GM19328 (cell line): Measurements from ENCODE around the gene DNAH8.

Experiments used
- ATAC-seq: cut with Tn5 transposase; IDR thresholded peaks from one replicate; pipeline ENCODE4 v1.9.1; 2021; ENCODE audit warnings: mild to moderate bottlenecking, moderate library complexity; ENCODE audit not compliant: unreplicated experiment

The DNAH8 gene

GRCh38 chr6:39047434-39048327 lies 332.6 kb downstream of the DNAH8 start:
- ATAC-seq, result no peak

GRCh38 chr6:39048481-39049399 lies 333.6 kb downstream of the DNAH8 start, which contains the start of gene GLP1R:
Gene GLP1R (plus strand): TSS chr6:39048781. CDS start chr6:39048841, 60 bp downstream.
- no peak for ATAC-seq

- no peak for ATAC-seq
Observed at GRCh38 chr6:39049575-39050283, 334.6 kb downstream of the DNAH8 start.

- ATAC-seq, result no peak
Observed at GRCh38 chr6:39050453-39051112, 335.5 kb downstream of the DNAH8 start.

- no peak for ATAC-seq
Observed at GRCh38 chr6:39051399-39052122, 336.4 kb downstream of the DNAH8 start.

- ATAC-seq, result no peak
Observed at GRCh38 chr6:39053016-39053624, 338.0 kb downstream of the DNAH8 start.

GRCh38 chr6:39053854-39054576 lies 338.9 kb downstream of the DNAH8 start:
- no peak for ATAC-seq

GRCh38 chr6:39054577-39055142 lies 339.5 kb downstream of the DNAH8 start:
- no peak for ATAC-seq

- no peak for ATAC-seq
Observed at GRCh38 chr6:39055661-39056060, 340.6 kb downstream of the DNAH8 start.

GRCh38 chr6:39056191-39056590 lies 341.1 kb downstream of the DNAH8 start:
- no peak for ATAC-seq

- ATAC-seq, result no peak
Observed at GRCh38 chr6:39056681-39057080, 341.6 kb downstream of the DNAH8 start.

GRCh38 chr6:39057251-39058155 lies 342.4 kb downstream of the DNAH8 start:
- ATAC-seq, result no peak

- no peak for ATAC-seq
Observed at GRCh38 chr6:39058471-39059147, 343.5 kb downstream of the DNAH8 start.

- ATAC-seq, result no peak
Observed at GRCh38 chr6:39059496-39060310, 344.6 kb downstream of the DNAH8 start.

GRCh38 chr6:39060467-39061160 lies 345.5 kb downstream of the DNAH8 start:
- ATAC-seq, result no peak
